ENCODE results near the gene KAZN. TPM values are rescaled to one million over a fixed set of nuclear protein-coding genes. Genes with fewer than 3 reads are reported as not detected.

Gene KAZN
- total RNA-seq, 1 experiment from 2014 or later: 15.6 TPM

- no peak overlapping the region for H3K27ac ChIP-seq
- H3F3A ChIP-seq (ENCODE audit: insufficient read depth, low read depth): no peaks in the 10 kb centered on the region
These were observed 224.5 kb downstream of the KAZN start for GRCh38 chr1:14822996-14823395.

GRCh38 chr1:14824314-14824915 lies 225.9 kb downstream of the KAZN start:
- Histone ChIP-seq H3K4me1 (replicated peaks; ENCODE audit: insufficient read depth) (no peaks in the 10 kb centered on the region), H3K27me3 (ENCODE audit: insufficient read depth, low read depth) (peaks cover 15% of the 10 kb centered on the region; the same call in 1 of the 2 replicates), H3K4me3 (no peak overlapping the region), H3F3A (ENCODE audit: insufficient read depth, low read depth) (no peaks in the 10 kb centered on the region), H3K36me3 (ENCODE audit: low read depth) (no peaks in the 10 kb centered on the region), H3K9me3 (ENCODE audit: insufficient read depth, low read depth) (no peaks in the 10 kb centered on the region), H3K4me2 (no peak overlapping the region), H2AFZ (no peak overlapping the region), H3K27ac (no peak overlapping the region), H4K20me1 (ENCODE audit: insufficient read depth) (no peaks in the 10 kb centered on the region), H3K9me2 (ENCODE audit: insufficient read depth) (no peaks in the 10 kb centered on the region), H3K79me2 (ENCODE audit: low read depth) (no peaks in the 10 kb centered on the region)
- no TSS peak for BruUV-seq (replicated peaks)
- TF ChIP-seq CTCF (conservative IDR thresholded peaks at IDR 0.05) (no peak), EZH2 (IDR thresholded peaks at IDR 0.05; ENCODE audit: low read depth) (no peak)
- no peak for DNase-seq
- intact Hi-C loops (cut with micrococcal nuclease; ENCODE audit: unreplicated experiment): no loop called here
- ChIA-PET POLR2A (ENCODE audit: unreplicated experiment) (no interaction called here), CTCF (no interaction called here)

More at GRCh38 chr1:14822996-14823395, 224.5 kb downstream of the KAZN start:
- Histone ChIP-seq H3K9me3 (ENCODE audit: insufficient read depth, low read depth) (no peaks in the 10 kb centered on the region), H3K27me3 (ENCODE audit: insufficient read depth, low read depth) (peaks cover 11% of the 10 kb centered on the region; the same call in 1 of the 2 replicates), H4K20me1 (ENCODE audit: insufficient read depth) (no peaks in the 10 kb centered on the region), H3K79me2 (ENCODE audit: low read depth) (no peaks in the 10 kb centered on the region), H3K4me1 (replicated peaks; ENCODE audit: insufficient read depth) (no peaks in the 10 kb centered on the region), H2AFZ (no peak overlapping the region), H3K4me3 (no peak overlapping the region), H3K36me3 (ENCODE audit: low read depth) (no peaks in the 10 kb centered on the region), H3K9me2 (ENCODE audit: insufficient read depth) (no peaks in the 10 kb centered on the region), H3K4me2 (no peak overlapping the region)
- ChIA-PET POLR2A (ENCODE audit: unreplicated experiment) (no interaction called here), CTCF (no interaction called here)
- intact Hi-C loops (cut with micrococcal nuclease; ENCODE audit: unreplicated experiment): no loop called here
- TF ChIP-seq CTCF (conservative IDR thresholded peaks at IDR 0.05): no peak
- TF ChIP-seq EZH2 (IDR thresholded peaks at IDR 0.05; ENCODE audit: low read depth): no peak
- BruUV-seq (replicated peaks): no TSS peak
- DNase-seq: no peak

GRCh38 chr1:14825396-14825795 lies 226.9 kb downstream of the KAZN start:
- H3K36me3 ChIP-seq (ENCODE audit: low read depth): no peaks in the 10 kb centered on the region
- DNase-seq: no peak
- CTCF ChIA-PET: no interaction called here

More at GRCh38 chr1:14825396-14825795, 226.9 kb downstream of the KAZN start:
- no peaks in the 10 kb centered on the region for H3K4me1 ChIP-seq (replicated peaks; ENCODE audit: insufficient read depth)
- H3K79me2 ChIP-seq (ENCODE audit: low read depth): no peaks in the 10 kb centered on the region
- no TSS peak for BruUV-seq (replicated peaks)
- TF ChIP-seq CTCF (conservative IDR thresholded peaks at IDR 0.05): no peak
- TF ChIP-seq EZH2 (IDR thresholded peaks at IDR 0.05; ENCODE audit: low read depth): no peak
- H3K27me3 ChIP-seq (ENCODE audit: insufficient read depth, low read depth): peaks cover 11% of the 10 kb centered on the region; the same call in 1 of the 2 replicates
- no peak overlapping the region for H3K4me2 ChIP-seq
- H3K9me2 ChIP-seq (ENCODE audit: insufficient read depth): no peaks in the 10 kb centered on the region
- H4K20me1 ChIP-seq (ENCODE audit: insufficient read depth): no peaks in the 10 kb centered on the region
- POLR2A ChIA-PET (ENCODE audit: unreplicated experiment): no interaction called here
- H3K27ac ChIP-seq: no peak overlapping the region
- H3F3A ChIP-seq (ENCODE audit: insufficient read depth, low read depth): no peaks in the 10 kb centered on the region
- intact Hi-C loops (cut with micrococcal nuclease; ENCODE audit: unreplicated experiment): no loop called here
- no peak overlapping the region for H2AFZ ChIP-seq
- no peaks in the 10 kb centered on the region for H3K9me3 ChIP-seq (ENCODE audit: insufficient read depth, low read depth)
- H3K4me3 ChIP-seq: no peak overlapping the region
